HG03521 (cell line): Measurements from ENCODE around the gene TIMM21.

Source experiments
- ATAC-seq: cut with Tn5 transposase; IDR thresholded peaks from one replicate; pipeline ENCODE4 v1.9.1; 2021; ENCODE audit warnings: mild to moderate bottlenecking, moderate library complexity; ENCODE audit not compliant: unreplicated experiment

The TIMM21 gene

GRCh38 chr18:74186661-74187060 lies 38.3 kb downstream of the TIMM21 start:
- no peak for ATAC-seq

DNA sequence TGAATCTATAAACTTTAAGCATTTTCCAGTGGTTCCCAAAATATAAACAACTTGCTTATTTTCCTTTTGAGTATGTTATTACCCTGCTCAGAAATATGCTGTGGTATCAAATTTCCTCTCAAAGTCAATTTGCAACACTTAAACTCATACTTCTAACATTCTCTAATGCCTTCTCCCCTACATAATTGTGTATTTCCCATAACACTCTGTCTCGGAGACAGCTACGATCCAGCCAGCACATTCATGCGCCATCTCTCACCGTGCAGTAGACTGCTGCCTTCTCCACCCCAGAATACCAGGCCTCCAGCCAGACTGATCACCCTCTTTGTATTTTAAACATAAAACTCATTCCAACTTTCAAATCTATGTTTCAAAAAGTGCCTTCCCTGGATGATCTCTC lies 41.8 kb downstream of the TIMM21 start:
- ATAC-seq = no peak

GRCh38 chr18:74191577-74191976 lies 43.3 kb downstream of the TIMM21 start:
- no peak for ATAC-seq

DNA sequence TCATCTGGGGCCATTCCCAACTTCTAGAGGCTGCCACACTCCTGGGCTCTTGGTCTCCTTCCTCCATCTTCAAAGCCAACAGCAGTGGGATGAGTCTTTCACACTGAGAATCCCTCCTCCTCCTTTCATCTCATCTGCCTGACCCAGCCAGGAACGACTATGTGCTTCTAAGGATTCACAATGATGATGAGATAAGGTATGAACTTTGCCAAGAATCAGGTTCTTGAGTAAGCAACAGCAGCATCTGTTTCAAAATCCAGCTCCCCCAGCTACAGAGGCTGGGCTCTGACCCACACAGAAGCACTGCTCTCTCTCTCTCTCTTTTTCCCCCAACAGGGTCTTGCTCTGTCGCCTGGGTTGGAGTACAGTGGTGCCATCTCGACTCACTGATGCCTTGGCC lies 46.4 kb downstream of the TIMM21 start:
- no peak for ATAC-seq

DNA sequence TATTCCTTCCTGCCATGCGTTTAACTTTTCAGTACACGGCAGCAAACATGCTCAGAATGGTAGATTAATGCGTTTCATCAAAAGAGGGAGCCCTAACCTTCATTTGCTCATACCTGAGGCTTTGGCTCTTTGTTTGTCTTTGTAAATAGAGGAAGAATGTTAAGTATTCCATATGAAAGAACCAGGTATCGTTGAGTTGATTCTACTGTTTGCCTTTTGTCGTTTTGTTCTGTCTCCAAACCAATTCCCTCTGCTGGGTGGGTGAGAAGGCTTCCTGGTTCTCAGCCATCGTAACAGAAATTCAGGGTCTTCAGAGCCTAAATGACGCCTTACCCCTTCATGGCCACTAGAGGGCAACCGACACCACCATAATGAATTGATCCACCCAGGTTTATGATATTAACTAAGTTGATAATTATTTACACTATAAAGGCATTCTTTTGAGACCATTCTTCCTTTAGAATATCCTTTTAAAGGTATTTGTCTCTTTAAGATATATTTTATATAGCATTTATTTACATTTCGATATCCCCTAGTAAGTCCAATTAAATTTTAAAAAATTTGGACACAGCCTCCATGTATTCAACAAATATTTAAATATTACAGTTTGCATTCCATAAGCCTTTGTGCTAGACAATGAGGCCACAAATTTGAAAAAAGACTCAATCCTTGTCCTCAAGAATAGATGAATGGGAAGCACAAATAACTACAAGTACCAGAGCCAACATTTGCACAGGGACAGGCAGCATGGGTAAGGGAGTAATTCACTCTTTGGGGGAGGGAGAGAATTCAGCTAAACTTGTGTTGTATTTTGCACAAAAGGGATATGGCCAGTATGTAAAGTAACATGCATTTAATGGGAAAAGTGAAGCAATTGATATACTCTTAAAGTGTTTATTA lies 48.1 kb downstream of the TIMM21 start:
- peak; percentile 82 for ATAC-seq

DNA sequence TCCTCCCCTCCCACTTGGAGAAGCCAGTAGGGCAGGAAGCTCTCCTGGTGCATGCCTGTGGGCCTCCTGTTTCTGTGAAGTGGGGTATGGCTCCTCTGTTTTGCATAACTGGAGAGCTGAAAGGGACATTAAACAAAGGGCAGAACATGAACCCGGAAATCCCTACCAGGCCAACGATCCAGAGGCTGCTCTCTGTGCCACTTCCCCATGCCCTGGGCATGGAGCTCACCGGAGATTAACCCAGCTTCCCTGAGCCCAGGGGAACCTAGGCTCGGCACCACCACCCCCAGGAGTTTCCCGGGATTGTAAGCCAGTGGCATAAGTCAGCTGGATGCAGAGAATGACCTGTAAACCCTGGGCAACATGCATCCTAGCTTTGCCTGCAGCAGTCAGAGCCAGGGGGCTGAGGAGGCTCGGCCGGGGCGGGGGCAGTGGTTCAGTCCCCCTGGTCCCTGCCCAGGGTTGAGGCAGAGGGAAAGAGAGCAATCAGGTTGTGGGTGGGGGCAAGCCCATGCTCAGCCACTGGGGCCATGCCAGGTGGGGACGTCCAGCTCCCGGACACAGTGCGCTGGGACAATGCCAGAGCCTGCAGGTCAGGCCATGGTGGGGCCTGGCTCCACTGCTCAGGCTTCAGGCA lies 49.5 kb downstream of the TIMM21 start:
- ATAC-seq = no peak

DNA sequence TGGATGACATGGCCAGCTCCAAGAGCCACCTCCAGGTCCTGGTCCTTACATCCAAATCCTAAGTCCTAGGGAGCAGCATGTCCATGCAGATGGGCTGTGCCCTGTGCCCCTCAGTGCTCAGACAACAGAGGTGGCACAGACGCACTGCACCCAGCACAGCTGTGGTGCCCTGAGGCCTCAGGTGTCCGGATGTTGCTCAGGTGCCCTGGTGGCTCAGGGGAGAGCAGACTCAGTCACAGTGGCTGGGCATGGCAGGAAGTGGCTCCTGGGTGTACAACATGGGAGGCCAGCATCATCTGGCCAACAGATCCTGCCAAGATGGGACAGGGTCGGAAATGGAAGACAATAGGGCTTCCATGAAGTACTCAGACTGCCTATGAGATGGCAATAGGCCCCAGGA lies 50.1 kb downstream of the TIMM21 start:
- no peak for ATAC-seq

DNA sequence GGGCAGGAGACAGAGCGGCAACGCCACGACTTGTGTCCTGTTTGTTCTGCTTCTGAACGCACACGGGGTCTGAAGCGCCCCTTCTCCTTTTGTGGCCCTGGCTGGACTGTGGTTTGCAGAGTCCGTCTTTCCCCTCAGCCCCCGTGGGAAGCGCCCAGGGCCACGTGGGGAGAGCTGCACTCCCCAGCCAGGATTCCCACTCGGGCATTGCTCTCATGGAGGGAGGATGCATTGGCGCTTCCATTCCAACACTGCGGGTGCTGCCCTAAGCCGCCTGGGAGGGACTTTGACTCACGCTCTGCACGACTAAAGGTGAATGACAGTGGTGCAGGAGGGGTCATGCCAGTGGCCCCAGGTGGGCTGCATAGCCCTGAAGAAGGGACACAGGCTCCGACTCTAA lies 52.5 kb downstream of the TIMM21 start:
- ATAC-seq = no peak

DNA sequence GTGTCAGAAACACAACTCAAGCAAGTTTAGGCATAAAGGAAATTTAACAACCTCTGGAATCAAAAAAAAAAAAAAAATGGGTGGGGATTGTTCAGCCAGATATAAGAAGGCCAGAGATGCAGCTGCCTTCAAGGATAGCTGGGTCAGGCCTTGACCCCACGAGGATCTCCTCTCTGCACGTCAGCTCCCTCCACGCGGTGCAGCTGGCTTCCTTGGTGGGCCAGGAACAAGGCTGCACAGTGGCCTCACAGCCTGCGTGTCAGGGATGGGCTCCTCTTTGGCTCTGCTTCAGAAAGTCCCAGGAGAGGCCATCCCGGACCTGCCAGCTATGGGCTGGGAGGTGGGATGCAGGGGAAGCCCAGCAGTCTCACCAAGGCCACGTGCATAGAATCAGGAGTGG lies 55.5 kb downstream of the TIMM21 start:
- no peak for ATAC-seq

DNA sequence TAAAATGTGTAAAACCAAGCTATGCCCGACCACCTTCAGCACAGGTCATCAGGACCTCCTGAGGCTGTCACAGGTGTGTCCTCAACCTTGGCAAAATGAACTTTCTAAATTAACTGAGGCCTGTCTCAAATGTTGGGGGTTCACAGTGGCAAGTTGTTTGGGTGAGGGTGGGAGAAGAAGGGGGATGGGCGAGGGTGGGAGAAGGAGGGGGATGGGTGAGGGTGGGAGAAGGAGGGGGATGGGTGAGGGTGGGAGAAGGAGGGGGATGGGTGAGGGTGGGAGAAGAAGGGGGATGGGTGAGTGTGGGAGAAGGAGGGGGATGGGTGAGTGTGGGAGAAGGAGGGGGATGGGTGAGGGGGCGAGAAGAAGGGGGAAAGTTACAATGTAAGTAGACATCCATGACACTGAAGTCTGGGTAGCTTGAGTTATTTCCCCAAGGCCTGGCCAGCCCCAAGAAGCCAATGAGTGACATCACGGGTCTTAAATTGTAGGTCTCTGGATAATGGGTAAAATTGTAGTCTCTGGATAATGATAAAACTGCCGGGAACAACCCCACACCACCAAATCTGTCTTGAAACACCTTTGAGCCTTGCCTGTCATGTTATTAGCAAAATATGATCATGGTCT lies 56.3 kb downstream of the TIMM21 start:
- ATAC-seq = no peak
